ENCODE results near the gene EPN1.
A peak's percentile ranks its signal among the peaks of the same experiment; 100 is the strongest.

Gene EPN1

DNA sequence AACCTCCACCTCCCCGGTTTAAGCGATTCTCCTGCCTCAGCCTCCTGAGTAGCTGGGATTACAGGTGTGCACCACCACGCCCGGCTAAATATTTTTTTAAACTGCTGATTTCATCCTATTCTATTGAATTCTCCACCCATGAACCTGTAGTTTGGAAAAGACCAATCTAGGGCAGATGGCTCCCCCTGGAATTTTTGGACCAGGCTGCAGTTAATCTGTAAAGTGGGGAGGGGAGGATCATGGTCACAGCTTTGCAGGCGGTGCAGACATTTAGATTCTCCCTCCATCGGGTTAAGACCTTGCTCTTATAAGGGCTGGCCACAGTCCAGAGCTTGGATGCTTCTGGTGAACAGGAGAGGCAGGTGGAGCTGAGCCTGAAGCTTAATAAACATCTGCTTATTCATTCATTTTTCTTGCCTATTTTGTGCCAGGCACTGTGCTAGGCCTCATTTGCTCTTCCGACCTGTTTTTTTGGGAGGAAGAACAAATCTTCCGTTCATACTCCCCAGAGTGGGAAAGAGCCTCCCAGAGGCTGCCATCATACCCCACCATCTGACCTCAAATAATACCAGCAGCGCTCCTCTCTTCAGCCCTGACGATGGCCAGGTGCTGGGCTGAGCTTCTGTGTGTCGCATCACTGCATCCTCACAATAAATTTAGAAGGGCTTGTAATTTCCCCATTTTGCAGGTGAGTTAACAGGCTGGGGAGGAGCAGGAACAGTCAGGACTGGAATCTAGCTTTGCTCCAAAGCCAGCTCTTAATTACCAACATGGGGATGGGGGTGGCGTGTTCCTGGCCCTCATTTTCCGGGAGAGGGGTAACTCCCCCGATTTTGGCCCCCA lies 27.9 kb upstream of the EPN1 start:
- no peak for DNase-seq

DNA sequence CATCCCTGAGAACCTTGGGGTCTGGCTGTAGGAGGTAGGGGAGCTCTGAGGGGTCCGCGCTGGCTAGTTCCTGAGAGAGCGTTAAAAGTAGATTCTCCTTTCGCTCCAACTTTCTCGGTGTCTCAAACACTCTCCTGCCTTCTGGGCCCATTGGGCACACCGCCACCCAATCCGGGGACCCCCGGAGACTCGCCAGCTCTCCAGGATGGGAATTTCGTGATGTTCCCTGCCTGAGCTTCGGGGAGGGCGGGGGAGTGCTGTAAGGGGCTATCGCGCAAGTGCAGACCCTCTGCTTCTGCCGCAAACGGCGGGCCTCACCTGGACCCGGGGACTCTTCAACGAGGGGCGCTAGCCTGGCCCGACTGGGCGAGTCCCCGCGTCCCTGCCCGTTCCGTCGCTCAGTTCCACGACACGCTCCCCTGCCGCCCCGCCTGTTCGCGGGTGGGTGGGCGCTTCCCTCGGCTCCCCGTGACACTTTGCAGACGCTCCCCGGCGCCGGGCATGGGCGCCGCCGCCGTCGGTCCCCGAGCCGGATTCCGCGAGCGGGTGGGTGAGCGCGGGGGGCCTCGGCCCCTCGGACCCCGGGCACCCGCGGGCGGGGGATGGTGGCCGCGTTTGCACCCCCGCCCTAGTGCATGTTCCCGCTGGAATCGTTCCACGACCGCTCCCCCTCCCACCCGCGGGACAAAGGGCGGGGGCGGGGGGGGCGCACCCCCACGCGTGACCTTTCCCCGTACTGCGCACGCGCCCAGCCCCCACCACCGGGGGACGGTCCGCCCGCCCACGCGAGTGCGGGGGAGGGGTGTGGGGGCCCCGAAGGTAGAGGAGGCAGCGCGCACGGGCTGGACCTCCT lies 27.1 kb upstream of the EPN1 start, which contains the start of gene CCDC106:
TSS of gene CCDC106 (plus strand) at position 481 of the 853 bp plus-strand sequence. CDS start 835 bp downstream, outside the sequence.
- peak; percentile 58 to 80 (median 61) for DNase-seq

DNA sequence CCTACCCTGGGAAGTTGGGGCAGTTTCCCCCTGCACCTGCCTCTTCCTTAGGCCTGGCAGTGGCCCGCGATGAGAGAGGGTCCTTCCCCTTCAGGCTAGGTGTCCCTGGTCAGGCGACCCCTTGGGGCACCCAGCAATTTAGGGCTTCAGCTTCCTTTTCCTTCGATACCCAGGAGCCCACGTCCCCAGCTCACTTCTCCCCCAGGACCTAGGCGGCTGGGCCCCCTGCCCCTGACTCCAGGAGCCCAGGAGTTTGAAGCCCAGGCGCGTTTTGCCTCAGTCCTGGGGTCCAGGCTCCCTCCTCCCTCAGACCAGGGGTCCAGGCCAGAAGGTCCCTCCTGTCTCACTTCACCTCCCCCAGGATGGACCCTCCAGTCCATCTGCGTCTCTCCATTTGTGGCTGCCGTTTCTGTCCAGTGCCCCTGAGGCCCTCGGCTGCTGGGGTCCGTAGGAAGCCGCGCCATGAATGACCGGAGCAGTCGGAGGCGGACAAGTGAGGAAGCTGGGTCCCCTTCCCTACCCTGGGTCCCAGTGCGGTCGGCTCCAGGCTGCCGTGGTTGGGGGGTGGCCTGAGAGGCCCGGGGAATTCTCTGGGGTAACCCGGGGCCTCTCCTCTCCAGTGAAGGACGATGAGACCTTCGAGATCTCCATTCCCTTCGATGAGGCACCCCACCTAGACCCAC lies 26.3 kb upstream of the EPN1 start:
- peak; percentile 25 to 36 (median 35) for DNase-seq

DNA sequence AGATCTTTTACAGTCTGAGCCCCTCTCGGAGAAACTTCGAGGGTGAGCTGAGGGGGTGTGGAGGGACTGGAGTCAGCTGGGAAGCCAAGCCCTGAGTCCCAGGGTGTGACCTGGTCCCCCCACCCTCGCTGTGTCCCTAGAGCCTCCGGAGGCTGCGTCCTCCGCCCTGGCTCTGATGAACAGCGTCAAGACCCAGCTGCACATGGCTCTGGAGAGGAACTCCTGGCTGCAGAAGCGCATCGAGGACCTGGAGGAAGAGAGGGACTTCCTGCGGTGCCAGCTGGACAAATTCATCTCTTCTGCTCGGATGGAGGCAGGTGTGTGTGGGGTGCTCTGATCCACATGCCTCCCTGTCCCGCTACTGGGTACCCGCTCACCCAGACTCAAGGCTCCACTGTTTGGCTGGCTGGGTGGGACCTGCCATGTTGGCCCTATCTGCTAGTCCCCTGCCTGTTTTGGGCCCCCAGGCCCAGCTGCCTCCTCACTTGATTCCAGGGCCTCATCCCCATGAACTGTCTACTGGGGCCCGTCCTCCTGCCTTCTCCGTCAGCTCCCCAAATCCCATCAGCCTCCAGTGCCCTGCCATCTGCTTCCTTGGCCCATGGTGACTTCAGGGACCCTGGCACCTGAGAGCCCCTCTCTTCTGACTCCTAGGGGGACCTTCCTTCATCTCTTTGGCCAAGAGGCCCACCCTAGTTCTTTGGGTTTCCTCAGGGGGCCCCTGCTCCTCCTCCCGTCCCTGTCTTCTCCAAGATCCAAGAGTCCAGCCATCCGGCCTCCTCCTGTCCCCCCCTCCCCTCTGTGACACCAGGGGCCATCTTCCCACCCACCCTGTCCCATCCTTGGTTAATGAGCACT lies 25.5 kb upstream of the EPN1 start:
- no peak for DNase-seq

DNA sequence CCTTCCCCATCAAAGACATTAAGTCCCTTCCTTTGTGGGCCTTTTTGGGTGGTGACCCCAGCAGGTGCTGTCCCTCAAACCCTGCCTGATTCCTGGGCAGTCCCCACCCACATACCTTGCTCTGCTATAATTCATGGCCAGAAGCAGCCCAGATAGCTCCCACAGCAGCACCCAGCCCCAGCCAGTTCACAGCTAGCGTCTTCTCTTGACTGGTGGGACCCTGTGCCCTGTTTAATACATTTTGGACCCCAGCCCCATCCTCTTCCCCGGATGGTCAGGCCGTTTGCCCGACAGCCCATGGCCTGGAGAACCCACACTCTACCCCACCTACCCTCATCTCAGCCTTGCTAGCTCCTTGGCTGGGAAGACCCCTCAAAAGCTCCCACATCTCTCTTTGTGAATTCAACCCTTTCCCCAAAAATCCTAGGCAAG lies 24.9 kb upstream of the EPN1 start:
- peak in 1 of 3 donors; percentile 24 for DNase-seq

DNA sequence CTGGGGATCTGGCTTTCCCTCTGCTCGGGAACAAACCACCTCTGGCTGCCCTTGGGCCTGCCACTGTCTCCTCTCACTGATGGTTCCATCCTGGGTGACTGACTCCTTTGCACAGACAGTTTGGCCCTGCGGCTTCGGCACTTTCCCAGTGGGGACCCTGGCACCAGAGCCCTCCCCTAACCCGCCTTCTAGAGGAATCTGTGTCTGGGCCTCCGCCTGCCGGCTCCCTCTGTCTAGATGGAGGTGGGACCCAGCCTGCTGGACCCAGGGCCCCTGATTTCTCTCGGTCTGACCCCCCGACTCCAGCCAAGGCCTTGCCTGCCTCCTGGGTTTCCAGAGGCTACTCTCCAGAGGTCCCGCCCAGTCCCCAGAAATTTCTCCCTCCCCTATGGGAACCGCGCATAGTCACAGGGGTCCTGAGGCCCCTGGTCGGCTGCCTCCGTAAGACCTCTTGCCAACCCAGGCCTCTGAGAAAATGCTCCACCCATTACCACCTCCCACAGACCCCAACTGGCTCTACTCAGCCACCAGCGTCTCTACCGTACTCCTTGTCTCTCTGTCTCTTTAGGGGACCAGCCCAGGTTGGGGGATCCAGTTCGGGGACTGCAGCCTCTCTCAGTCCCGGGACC lies 24.3 kb upstream of the EPN1 start:
- no peak for DNase-seq

DNA sequence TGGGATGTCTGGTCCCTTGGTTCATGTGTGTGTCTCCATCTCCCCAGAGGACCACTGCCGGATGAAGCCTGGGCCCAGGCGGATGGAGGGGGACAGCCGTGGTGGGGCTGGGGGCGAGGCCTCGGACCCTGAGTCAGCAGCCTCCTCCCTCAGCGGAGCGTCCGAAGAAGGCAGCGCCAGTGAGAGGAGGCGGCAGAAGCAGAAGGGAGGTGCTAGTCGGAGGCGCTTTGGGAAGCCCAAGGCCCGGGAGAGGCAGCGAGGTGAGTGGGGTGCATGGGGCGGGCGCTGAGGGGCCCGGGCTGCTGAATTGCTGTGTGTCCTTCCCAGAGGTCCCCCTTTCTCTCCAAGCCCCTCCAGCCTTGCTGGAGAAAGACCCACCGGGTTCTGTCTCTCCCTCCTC lies 23.8 kb upstream of the EPN1 start:
- DNase-seq, result no peak

DNA sequence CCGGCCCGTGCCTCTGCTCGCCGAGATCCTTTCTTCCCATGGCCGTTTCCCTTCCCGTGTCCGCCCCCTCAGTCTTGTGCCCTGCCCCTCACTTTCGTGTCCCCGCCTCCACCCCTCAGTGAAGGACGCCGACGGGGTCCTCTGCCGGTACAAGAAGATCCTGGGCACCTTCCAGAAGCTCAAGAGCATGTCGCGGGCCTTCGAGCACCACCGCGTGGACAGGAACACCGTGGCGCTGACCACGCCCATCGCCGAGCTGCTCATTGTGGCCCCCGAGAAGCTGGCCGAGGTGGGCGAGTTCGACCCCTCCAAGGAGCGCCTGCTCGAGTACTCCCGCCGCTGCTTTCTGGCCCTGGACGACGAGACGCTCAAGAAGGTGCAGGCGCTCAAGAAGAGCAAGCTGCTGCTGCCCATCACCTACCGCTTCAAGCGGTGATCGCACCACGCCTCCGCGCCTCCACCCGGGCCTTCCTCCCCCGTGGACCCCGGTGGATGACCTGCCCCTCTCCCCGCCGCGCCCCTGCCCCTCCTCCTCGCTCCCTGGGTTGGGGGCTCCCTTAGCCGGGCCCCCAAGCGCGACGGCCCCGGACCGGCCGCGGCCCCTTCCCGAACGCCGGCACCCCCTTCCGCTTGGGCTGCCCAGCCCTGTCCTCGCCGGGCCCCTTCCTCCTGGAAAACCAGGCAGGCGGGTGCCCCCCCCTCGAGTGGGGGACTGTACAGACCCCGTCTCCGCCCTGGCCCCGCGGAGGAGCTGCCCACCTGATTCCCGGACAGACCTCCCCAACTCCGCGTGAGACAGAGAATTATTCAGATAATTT lies 22.5 kb upstream of the EPN1 start:
- DNase-seq, result peak in 1 of 3 donors; percentile 12

DNA sequence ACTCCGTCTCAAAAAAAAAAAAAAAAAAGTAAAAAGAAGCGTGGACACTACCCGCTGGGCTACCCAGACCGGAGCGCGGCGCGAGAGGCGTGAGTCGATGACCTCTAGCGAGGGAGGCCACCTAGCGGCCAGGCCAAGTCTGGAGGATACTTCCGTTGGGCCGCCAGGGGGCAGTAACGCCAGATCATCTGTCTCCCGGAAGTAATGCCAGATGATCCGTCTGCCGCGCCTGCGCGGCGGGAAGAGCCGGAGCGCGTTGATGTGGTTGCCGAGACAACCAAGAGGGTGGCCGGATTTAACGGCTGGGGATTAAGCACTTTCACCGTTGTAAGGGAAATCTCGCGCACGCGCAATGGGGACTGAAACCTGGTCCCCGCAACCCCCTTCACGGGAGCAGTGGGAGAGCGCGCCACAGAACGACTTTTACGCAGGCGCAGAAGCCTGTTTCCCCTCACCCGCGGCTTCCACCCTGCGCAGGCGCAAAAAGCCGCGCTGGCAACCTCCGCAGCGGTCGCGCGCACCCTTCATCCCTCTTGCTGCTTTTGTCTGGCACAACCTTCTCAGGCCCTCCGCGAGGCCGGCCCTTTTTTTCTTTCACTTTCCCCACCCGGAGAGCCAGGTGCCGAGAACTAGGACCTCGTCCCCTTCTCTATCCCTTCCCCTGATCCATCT lies 21.2 kb upstream of the EPN1 start:
- peak; percentile 99 for DNase-seq

DNA sequence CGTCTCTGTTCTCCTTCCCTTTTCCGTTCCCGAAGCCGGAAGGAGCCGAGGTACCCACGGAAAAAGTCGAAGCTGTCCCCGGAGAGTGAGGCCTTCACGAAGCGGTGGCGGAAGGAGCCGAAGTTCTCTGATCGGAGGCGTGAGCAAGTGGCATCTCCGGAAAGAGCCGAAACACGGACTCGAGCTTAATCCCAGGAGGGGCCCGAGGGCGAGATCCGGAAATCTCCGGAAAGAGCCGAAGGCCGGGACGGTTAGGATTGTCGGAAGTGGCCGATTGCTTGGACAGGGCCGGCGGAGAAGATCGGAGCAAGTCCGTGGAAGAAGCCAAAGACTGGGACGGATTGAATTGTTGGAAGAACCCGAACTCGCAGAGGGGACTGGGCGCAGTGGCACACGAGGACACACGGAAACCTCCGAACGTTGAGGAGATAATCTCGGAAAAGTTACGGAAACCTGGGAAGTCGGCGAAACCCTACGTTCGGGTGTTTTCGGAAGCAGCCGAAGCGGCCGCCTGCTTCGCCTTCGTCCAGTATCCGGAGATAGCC lies 20.6 kb upstream of the EPN1 start:
- DNase-seq, result peak; percentile 99 to 100 (median 100)

DNA sequence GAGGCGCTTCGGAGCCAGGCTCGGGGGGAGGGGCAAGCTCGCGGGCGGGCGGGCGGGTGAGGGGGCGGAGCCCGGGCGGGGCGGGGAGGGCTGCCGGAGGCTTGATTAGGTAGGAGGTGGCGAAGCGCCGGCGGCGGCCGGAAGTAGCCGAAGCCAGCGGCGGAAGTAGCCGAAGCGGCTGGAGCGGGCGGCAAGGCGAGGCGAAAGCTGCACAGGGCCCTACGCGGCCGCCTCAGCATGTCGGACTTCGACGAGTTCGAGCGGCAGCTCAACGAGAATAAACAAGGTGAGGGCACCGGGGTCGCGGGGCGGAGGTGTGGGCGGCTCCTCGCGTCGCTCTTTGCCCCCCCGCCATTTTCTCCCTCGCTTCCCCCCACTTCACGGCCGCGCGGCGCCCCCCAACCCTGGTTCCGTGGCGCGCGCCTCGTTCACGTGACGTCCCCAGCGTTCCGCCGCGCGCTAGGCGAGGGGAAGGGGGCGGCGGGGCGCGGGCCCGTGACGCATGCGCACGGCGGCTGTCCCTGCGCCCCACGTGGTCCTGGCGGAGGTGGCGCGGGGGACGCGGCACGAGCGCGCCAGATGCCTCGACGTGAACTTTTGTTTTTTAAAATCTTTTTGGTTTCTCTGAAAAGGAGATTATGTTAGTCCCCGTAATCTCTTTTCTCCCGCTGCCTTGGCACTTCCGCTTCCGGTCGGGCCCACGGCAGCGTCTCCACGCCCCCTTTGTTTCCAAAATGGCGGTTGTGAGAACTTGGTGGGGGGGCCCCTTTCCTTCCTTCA lies 20.0 kb upstream of the EPN1 start, which contains the start of gene U2AF2:
TSS of gene U2AF2 (plus strand) at position 168 of the 780 bp plus-strand sequence. CDS start at position 238, 70 bp downstream.
- DNase-seq, result peak; percentile 94 to 98 (median 98)

DNA sequence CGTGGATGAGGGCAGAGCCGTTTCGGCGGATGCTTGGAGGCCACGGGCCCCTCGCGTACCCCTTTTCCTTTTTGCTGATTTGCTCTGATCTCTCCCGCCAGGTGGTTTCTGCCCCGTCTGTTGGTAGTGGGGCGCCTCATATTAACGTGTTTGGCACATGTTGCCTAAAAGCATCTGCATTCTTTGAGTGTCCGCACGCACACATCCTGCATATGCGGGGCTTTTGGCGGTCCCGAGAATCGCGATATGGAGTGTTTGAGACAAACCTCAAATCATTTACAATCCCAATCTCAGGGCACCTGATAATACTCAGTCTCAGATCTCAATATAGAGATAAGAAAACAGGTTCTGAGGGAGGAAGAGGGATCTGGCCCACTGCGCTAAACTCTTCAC lies 19.4 kb upstream of the EPN1 start:
- no peak for DNase-seq

DNA sequence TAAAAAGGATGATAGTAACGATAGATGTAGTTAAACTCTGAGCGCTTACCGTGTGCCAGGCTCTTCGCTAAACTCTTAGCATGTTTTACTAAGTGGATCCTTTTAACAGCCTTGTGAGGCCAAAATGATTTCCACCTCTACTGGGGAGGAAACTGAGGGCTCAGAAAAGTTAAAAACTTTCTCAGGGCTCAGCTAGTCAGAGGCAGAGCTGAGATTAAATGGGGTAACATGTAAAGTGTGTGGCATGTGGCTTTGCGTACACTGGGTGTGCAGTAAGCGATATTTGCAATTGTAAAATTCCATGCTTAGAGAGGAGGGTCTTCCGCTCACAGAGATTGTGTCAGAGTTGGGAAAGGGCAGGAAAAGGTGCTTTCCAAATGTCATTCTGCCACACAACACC lies 18.5 kb upstream of the EPN1 start:
- no peak for DNase-seq

DNA sequence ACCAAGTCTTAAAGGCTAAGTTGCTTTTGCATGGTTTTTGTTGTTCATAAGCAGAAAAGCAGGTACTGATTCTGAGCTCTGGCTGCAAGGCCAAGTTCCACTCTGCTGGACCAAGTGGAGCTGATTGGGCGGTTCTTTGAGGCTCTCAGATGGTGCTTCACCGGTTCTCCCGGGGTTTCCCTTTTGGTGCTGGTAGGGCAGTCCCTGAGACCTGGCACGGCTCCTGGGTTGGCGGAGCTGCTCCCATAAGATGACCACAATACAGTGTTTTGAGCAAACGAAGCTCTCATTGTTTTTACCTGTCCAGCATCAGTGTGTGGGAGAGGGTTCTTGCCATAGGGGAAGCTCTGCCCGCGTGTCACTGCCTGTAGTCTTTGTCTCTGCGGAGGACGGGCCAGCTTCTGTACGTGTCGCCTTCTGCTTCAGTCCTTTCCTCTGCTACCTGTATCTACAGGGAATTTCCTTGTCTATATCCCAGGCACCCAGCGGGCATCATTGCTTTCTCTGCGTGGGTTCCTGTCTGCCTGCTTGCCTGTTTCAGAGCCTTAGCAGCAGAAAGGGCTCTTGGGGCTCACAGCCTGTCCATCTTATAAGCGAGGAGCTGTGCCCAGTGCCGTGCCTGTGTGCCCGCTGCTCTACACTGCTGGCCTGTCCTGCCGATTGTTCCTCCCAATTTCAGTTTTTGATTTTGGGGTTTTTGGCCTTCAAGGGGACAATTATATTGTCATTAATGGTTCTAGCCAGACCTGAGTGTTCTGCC lies 17.9 kb upstream of the EPN1 start:
- DNase-seq, result no peak

DNA sequence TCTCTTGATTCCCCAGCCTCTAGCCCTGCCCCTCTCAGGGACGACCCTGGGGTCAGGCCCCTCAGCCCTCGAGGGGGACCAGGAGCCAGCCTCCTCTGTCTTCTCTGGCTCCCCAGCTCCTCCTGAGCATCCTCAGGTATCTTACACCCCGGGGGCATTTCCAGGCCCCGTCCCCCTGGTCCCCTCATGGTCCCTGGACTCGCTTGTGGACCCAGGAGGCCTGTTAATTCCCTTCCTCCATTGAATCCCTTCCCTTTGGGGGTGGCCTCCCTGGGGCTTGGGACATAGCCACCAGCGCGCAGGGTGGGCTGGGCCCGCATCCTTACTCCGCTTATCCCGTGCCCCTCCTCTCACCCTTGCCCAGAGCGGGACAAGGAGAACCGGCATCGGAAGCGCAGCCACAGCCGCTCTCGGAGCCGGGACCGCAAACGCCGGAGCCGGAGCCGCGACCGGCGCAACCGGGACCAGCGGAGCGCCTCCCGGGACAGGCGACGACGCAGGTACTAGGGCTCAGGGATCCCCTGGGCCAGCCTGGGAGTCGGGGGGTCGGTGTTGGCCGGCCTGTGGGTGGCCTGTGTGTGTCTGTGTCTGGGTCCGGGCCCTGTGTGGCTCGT lies 16.1 kb upstream of the EPN1 start:
- DNase-seq, result no peak

DNA sequence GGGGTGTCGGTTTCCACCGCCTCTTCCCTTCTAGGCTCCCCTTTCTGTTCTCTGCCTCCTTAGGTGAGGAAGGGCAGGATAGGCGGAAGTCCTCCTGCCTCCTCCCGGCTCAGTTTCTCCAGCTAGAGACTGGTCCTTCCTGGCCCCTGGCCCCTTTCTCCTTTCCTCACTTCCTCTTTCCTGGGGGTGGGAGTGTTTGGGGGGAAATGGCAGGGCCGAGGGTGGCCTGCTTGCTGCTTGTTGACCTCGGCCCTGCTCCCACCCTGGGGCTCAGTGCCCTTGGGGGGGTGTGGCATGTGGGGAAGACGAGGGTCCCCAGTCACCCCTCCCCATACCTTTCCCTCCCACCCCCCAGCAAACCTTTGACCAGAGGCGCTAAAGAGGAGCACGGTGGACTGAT lies 15.2 kb upstream of the EPN1 start:
- no peak for DNase-seq

DNA sequence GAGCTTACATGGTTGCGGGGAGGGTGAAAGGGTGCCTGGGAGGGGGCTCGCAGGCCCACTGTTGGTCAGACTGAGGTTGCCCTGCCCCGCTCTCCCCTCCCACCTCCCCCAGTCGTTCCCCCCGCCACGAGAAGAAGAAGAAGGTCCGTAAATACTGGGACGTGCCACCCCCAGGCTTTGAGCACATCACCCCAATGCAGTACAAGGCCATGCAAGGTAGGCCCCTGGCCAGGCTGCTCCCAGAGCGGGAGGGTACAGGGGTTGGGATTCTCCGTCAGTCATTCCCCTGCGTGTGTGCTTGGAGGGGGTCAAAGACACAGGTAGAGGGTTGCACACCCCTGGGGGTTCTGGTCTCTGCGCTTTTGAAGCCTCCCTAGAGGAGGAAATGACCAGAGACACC lies 14.6 kb upstream of the EPN1 start:
- DNase-seq, result no peak

DNA sequence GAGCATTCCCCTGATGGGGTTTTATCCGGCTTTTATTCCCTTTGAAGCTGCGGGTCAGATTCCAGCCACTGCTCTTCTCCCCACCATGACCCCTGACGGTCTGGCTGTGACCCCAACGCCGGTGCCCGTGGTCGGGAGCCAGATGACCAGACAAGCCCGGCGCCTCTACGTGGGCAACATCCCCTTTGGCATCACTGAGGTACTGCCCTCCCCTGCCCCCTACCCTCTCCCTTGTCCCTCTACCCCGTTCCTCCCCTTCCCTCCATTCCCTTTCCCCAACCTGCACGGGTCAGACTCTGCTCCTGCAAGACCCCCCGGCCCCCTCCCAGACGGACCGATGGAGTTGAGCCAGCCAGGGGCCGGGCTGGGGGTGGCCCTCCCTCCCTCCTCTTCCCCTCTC lies 14.0 kb upstream of the EPN1 start:
- no peak for DNase-seq

All from suppressor macrophage treated with lipopolysaccharide for 1 hour (primary cell).